ENCODE measurements around the gene PRR36.

The PRR36 gene

DNA sequence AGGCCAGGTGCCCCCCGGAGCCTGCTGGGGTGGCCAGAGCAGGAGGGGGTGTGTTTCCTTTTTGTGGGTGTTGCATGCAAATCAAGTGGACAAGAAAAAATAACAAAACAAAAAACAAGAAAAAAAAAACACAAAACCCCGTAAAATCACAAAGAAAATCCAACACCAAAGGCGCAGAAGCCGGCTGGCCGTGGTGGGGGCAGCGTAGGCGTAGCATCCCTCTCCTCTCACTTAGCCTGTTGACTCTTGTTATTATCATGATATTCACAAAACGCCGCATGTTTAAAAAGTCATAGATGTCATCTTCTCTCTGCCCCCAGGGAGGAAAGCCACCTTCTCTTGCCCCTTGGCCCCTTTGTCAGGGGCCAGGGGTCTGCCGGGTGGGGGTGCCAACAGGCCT is 39.5 kb upstream of the PRR36 start:
- no peak for DNase-seq (ENCODE audit: low read depth in 2 of 2)

DNA sequence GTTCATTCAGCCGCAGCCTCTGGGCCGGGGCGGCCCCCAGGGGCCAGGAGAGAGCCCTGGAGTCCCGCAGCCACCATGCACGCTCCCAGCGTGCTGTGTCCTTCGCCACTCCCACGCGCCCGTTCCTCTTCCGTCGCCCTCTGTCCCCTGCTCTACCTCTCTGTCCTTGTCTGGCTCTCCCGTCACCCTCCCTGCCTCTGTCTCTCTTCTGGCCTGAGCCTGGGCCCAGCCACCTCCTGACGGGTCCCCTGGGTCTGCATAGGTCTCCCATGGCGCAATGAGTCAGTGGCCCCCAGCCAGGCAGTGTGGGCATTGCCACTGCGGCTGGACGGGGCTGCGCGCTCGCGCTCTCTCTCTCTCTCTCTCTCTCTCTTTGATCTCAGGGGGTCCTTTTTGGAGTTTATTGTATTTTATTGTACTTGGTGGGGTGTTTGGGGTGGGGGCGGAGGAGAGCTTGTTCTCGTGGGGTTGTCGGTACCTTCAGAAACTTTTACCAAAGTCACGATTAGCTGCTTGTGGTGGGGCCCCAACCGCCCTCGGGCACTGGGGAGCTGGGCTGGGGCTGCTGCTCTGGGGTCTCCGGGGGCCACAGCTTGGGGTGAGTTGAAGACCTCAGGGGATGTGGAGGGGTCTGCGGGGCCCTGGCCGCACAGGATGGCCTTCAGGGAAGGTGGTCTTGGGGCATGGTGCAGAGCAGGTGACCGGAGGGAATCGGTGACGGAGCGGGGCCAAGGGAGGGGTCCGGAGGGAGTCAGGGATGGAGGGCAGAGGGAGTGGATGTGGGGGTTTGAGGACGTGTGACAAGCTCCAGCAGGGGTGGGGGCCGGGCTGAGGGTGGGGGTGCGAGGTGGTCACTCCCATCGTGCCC is 38.7 kb upstream of the PRR36 start:
- DNase-seq (ENCODE audit: low read depth in 2 of 2): no peak

DNA sequence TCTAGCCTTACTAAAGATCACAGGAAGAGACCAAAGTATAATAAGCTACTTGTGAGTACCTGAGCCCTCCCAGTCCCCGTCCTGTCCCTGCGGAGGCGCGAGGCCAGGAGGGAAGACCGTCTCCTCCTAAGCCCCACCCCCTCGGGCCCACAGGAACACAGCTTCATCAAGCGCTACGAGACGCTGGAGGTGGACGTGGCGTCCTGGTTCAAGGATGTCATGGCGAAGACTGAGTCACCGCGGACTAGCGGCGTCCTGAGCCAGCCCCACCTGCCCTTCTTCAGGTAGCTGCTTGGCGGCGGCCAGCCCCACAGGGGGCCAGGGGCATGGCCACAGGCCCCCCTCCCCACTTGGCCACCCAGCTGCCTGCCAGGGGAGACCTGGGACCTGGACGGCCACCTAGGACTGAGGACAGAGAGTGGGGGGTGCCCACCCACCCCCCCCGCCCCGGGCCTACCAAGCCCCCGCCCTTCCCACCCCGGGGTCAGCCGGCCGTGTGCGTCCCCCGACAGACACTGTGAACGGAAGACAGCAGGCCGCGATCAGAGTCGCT is 38.0 kb upstream of the PRR36 start:
- no peak for DNase-seq (ENCODE audit: low read depth in 2 of 2)

DNA sequence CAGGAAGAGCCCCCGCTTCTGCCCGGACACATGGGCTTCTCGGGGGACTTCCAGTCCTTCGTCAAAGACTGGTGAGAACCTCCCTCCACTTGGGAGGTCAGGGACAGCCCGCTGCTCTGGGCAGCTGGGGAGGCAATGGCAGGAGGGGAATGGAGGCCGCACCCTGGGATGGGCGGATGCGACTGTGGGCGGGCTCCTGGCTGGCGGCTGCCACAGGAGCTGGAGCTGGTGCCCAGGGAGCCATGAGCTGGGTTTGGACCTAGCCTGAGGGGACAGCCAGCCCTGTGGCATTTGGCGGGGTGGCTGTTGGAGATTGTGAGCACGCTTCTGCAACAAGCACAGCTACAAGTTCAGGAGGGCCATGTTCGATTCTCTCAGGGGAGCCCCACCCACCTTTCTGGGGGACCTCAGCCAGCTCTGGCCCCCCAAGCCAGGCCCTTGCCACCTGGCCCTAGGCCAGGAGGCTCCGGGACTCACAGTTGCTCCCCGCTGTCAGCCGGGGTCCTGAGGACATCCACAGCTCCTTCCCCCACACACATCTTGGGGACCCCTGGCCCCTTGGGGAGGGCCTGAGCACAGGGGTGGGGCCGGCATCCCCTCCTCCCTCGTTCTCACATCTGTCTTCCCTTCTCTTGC is 37.4 kb upstream of the PRR36 start:
- no peak for DNase-seq (ENCODE audit: low read depth in 2 of 2)

DNA sequence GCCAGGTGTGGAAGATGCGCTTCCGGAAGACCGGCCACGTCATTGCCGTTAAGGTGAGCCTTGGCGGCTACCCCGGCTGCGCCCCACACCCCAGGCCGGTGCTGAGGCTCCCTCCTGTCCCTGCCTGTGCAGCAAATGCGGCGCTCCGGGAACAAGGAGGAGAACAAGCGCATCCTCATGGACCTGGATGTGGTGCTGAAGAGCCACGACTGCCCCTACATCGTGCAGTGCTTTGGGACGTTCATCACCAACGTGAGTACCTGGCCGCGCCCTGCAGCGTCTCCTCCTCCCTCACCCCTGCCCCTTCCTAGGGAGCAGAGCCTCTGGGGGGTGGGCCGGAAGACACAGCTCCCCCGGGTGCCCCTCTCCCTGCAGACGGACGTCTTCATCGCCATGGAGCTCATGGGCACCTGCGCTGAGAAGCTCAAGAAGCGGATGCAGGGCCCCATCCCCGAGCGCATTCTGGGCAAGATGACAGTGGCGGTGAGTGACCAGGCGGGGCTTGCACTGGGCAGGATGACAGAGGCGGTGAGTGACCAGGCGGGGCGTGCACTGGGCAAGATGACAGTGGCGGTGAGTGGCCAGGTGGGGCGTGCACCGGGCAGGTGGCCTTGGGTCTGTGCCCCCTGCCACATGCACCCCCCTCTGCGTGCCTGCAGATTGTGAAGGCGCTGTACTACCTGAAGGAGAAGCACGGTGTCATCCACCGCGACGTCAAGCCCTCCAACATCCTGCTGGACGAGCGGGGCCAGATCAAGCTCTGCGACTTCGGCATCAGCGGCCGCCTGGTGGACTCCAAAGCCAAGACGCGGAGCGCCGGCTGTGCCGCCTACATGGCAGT is 36.4 kb upstream of the PRR36 start:
- no peak for DNase-seq (ENCODE audit: low read depth in 2 of 2)

DNA sequence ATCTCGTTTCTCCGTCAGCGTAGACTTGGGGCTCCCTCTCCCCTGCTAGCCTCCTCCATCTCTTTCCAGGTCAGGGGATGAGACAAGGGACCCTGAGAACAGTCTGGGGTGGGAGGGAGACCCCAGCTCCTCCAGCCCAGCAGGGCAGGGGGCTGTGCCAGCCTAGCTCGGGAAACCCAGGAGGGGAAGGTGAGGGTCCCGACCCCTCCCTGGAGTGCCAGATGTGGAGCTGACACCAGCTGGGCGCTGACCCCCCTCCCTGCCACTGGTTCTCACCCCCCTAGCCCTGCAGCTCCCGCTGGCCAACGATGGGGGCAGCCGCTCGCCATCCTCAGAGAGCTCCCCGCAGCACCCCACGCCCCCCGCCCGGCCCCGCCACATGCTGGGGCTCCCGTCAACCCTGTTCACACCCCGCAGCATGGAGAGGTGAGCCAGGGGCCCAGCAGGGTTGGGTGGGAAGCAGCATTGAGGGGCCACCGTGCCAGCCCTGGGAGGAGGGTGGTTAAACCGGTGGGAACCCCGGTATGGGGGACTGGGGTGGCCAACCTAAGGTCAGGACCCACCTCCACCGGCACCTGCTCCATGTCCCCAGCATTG is 35.4 kb upstream of the PRR36 start:
- no peak for DNase-seq (ENCODE audit: low read depth in 2 of 2)

DNA sequence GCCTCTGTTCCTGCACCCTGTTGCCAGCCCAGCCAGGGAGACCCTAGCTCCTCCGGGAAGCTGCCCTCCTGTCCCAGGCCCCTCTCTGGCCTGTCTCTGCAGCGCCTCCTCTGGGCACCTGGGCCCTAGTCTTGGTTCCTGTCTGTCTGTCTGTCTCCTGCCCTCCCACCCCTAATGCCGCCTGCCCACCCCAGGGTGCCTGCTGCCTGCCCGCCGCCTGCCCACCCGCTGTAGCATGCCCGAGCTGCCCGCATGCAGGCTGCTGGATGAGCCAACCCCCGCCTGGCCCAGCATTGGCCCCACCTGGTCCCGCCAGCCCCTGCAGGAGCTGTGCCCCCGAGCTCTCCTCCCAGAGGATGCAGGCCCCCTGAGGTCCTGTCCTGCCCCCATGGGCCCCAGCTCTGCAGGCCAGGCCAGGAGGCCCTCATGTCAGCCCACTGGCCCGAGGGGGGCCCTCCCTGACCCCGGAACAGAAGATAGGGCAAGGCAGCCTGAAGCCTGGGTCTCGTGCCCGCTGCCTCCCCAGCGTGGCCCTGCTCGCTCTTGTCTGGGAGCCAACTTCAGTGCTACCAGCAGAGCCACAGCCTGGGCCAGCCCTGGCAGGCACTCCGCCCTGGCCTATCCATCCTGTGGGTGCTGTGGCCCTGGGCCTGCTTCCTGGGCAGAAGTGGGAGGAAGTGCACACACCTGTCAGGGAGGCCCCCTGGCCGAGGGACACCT is 34.7 kb upstream of the PRR36 start:
- DNase-seq (ENCODE audit: low read depth in 2 of 2): no peak

DNA sequence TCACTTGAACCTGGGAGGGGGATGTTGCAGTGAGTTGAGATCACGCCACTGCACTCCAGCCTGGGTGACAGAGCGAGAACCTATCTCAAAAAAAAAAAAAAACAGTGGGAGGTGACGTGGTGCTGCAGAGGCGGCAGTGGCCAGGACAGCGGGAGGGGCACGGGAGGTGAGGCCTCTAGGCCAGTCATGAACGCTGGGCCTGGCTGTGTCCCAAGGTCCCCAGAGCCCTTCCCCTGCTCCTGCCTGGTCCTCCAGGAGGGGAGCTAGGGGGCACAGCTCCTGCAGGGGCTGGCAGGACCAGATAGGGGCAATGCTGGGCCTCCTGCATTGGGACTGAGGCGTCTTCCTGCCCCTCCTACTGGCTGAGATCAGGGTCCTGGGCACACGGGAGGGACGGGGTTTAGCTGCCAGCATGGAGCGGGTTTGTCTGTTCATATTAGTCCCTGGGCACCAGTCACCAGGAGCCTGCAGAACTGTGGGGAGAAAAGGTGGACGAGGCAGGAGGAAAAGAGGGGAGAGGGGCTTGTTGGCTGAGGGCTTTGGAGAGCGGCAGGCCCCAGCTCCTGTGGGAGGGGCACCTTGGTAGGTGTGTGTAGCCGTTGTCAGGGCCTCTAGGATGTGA is 34.0 kb upstream of the PRR36 start:
- no peak for DNase-seq (ENCODE audit: low read depth in 2 of 2)

DNA sequence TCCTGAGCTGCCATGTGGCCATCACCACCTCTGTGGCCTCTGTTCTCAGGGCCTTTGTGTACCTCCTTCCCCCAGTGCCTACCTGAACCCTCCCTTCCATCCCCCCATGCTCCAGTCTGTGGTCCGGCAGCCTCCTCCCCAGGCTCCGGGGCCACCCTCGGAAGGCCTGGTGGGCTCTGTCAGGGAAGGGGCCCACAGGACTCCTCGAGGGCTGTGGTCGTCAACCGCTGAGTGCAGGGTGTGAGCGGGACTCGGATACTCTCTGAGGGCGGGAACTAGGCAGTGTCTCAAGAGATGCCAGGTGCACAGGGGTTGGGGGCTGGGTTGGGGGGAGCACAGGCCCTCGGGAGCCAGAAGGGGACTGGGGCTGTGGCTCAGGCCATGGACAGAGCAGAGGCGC is 33.4 kb upstream of the PRR36 start:
- DNase-seq (ENCODE audit: low read depth in 2 of 2): no peak

DNA sequence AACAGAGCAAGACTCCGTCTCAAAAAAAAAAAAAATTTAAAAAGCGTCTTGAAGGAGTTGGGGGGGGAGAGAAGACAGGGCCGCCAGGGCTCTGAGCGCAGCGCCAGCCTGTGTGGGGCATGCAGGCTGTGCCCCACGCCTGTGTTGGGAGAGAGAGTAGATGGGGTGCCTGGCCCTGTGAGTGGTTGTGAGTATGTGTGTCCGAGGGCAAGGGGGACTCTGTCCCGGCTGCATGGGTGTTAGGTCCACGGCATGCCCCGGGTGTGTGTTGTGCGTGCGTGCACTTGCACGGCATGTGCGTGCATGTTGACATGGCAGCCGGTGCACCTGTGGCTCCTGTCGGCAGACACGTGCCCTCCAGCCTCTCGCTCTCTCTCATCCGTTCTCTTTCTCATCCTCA is 32.9 kb upstream of the PRR36 start:
- no peak for DNase-seq (ENCODE audit: low read depth in 2 of 2)

DNA sequence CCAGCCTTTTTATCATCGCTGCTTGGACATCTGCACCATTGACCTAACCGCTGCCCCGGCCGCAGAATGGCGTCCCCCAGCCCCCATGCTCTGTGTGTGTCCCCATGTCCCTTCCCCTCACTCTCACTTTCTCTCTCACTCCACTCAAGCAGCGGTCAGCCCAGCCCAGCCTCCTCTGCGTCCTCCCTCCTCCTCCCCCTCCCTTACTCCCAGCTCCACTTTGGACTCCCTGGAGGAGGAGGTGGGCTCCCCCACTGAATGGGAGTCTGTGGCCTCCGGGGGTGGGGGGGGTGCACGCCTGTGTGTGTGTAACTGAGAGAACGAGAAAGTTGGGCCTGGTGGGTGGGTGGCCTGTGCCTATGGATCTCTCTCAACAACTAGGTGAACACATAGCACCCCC is 31.7 kb upstream of the PRR36 start:
- no peak for DNase-seq (ENCODE audit: low read depth in 2 of 2)

DNA sequence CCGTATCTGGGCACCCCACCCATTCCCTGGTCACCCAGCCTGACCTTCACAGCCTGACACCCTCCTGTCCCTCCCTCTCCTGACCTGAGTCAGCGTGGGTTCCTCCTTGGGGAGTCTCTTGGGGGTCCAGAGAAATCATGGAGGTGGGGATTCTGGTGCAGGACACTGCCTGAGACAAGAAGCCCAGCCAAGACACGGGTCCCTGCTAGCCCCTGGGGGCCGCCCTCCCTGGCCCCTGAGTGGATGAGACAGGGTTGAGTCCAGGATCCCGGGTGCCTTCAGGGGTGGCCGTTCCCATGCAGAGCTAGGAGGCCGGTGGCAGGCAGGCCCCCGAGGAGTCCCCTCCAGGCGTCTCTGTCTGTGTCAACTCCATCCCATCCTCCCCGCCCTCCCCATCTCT is 31.1 kb upstream of the PRR36 start:
- DNase-seq (ENCODE audit: low read depth in 2 of 2): no peak

DNA sequence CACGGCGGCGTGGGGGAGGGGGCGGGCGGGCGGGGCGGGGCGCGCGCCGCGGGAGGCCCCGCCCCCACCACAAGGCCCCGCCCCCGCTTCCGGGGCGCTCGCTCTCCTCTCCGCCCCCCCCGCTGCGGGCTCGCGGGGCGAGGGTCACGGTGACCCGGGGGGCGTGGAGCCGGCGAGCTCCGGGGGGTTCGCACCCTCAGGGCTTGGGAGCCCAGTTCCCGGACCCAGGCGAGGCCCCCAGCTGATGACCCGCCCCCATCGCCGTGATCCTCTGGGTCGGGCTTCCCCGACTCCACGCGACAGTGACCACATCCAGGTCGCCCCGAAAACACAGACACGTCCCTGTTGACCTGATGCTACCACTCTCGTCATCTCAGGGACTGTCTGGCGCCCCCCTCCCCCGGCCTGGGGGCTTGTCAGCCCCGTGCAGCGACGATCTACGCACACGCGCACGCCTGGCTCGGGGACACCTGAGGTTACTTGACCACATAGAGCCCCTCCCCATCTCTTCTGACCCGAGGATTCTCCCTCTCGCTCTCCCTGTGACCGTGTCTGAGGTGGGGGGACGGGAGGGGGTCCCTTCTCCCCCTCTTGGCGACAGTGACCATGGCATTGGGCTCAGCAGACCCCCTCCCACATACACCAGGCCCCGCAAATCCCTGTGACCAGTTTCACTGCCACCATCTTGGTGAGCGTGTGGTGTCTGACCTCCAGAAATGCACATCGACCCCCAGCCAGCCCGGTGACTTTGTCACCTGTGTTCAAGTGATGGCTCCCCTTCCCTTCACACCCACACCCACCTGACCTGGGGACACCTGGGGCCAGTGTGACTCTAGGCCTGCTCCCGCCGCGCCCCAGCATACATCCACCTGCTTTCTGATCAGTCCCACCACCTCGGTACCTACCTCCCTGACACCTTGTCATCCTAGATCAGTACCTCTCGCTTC is 30.2 kb upstream of the PRR36 start:
- DNase-seq (ENCODE audit: low read depth in 2 of 2): peak in 1 of 2 donors; percentile 30

DNA sequence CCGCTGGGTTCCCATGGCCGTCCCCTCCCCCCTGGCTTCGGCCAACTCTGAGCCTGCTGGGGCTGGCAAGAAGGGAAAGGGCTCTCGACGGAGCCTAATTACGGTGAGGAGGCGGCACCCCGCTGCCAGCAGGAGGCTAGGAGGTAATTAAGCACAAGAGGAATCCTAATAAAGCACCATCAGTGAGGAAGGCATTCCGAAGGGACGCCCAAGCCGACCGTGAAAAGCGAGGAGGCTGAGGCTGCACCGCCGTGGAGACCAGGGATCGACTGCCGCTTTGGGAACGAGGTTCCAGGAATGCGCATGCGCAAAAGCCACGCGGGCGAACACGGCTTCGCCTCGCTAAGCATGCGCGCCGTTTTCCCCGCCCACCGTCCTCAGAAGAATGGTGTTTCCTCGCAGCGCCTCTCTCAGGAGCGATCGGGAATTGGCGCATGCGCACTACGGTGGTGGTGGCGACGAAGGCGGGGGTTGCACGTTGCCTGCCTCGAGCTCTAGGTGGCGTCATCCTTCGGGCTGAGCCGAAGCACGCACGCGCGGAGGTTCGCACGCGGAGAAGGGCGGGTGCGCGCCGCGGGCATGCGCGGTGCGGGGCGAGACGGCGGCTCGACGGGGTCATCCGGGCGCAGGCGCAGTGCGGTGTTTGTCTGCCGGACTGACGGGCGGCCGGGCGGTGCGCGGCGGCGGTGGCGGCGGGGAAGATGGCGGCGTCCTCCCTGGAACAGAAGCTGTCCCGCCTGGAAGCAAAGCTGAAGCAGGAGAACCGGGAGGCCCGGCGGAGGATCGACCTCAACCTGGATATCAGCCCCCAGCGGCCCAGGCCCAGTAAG is 29.3 kb upstream of the PRR36 start, which contains the start of gene MAP2K7:
MAP2K7 (plus strand) TSS at position 634 of the 830 bp plus-strand sequence; CDS start at position 702, 68 bp downstream.
- DNase-seq (ENCODE audit: low read depth in 2 of 2): peak; percentile 100

DNA sequence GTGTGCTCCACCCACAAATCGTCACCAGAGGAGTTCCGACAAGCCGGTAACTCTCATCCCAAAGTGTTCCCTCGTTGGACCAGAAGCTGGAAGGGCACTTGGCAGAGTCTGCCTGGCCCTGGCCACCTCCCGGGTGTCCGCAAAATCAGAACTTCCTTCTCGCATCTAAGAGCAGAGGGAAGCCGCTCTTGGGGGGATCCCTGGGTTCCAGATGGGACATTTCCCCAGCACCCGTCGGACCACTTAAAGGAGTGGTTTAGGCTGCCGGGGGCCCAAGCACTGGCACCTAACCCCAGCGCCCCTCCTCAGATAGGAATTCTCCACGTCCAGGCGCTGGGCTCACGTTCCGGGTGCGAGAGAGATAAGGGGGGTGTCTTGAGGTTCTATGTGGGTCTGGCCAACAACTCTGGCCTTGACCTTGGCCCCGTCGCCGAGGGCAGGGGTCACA is 28.6 kb upstream of the PRR36 start:
- DNase-seq (ENCODE audit: low read depth in 2 of 2): no peak

DNA sequence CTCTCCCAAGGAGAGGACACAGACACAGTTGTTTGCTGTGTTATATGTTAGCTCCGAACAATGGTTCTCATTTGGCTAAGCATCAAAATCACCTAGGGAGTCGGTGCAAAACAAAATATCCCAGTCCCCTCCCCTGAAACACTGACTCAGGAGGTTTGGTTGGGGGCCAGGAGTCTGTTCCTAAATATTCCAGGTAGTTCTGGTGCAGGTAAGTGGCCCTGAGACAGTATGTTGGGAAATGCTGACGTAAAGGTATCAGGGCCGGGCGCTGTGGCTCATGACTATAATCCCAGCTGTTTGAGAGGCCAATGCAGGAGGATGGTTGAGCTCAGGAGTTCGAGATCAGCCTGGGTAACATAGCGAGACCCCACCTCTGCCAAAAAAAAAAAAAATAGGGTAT is 27.1 kb upstream of the PRR36 start:
- no peak for DNase-seq (ENCODE audit: low read depth in 2 of 2)

DNA sequence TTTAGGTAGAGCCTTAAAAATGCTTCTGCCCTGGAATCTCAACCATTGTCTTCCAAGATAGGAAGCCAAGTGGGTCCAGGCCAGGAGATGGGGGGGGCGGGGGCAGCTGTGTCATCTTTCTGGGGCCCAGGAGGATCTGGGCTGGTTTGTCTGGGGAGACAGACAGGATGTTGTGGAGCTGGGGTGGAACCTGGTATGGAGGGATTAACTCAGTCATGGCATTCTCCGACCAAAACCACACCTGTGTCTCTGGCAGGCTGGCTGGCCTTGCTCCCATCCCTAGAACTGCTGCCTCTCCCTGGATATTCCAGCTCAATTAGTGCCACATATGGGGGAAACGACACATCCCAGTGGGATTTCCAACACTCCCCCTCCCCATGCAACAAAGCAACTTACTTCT is 26.7 kb upstream of the PRR36 start:
- DNase-seq (ENCODE audit: low read depth in 2 of 2): no peak

DNA sequence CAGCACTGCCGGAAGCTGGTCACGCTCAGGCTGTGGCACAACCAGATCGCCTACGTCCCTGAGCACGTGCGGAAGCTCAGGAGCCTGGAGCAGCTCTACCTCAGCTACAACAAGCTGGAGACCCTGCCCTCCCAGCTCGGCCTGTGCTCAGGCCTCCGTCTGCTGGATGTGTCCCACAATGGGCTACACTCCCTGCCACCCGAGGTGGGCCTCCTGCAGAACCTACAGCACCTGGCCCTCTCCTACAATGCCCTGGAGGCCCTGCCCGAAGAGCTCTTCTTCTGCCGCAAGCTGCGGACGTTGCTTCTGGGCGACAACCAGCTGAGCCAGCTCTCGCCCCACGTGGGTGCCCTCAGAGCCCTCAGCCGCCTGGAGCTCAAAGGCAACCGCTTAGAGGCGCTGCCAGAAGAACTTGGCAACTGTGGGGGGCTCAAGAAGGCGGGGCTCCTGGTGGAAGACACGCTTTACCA is 26.2 kb upstream of the PRR36 start:
- no peak for DNase-seq (ENCODE audit: low read depth in 2 of 2)
